ENCODE results near the gene NSD2.

NSD2 gene

DNA sequence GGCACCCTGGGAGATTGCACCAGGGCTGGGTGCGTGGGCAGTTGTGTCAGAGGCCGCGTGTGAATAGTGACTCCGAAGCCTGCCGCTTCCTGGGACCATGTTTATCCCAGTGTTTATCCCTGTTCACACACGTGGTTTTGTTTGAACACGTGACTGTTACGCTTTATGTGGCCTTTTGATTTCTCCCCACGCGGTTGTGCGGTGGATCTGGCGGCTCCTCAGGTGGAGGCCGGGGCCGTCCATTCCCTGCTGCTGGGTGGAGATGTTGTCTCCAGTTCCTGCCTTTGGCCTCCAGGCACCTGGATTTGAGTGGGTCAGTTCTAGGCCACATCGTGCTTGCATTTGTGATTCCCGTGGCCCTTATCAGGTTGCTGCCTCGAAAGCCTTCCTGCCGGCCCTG, 102.5 kb downstream of the NSD2 start:
- DNase-seq, result no peak

DNA sequence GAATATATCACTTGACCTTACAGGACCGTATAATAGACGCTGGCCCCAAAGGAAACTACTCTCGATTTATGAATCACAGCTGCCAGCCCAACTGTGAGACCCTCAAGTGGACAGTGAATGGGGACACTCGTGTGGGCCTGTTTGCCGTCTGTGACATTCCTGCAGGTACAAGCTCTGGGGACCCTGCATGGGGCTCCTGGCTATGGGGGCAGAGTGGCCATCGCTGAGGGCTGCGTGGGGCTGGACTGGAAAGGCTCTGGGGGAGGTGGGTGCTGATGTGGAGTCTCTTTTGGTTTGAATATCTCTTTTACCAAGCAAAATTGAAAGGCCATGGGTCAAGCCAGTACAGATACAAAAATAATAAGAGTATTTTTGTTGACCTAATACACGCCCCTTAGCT, 103.6 kb downstream of the NSD2 start:
- no peak for DNase-seq

DNA sequence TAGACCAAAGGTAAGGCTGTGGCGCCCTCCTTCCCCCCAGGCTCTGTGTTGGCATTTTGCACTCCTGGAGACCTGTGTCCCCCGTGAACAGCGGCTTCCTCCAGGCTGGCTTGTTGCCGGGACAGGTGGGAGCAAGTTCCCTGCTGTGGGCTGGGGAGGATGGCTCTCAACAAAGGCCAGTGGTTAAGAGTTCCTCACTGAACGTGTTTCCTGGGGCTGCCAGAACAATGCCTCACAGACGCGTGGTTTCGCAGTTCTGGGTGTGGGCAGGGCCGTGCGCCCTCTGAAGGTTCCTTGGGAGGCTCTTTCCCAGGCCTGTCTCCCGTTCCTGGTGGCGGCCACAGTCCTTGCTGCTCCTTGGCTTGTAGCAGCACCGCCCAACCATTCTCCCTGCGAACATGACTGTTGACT, 104.2 kb downstream of the NSD2 start:
- DNase-seq, result no peak

DNA sequence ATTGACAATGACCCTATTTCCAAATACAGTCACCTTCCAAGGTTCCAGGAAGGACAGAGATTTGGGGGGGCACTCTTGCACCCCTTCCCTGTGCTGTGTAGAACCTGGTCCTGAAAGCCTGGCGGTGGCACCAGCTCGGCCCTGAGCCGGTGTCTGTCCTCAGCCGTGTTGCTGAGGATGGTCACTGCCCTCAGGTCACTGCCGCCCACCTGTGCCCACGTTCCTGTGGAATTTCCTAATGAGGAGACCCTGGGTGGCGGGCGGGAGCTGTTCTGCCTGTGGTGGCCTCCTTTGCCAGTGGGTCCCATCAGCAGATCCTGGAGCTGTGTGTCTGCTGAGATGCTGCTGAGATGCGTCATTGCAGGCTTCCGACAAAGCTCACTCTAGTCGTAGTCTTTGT, 104.7 kb downstream of the NSD2 start:
- no peak for DNase-seq

DNA sequence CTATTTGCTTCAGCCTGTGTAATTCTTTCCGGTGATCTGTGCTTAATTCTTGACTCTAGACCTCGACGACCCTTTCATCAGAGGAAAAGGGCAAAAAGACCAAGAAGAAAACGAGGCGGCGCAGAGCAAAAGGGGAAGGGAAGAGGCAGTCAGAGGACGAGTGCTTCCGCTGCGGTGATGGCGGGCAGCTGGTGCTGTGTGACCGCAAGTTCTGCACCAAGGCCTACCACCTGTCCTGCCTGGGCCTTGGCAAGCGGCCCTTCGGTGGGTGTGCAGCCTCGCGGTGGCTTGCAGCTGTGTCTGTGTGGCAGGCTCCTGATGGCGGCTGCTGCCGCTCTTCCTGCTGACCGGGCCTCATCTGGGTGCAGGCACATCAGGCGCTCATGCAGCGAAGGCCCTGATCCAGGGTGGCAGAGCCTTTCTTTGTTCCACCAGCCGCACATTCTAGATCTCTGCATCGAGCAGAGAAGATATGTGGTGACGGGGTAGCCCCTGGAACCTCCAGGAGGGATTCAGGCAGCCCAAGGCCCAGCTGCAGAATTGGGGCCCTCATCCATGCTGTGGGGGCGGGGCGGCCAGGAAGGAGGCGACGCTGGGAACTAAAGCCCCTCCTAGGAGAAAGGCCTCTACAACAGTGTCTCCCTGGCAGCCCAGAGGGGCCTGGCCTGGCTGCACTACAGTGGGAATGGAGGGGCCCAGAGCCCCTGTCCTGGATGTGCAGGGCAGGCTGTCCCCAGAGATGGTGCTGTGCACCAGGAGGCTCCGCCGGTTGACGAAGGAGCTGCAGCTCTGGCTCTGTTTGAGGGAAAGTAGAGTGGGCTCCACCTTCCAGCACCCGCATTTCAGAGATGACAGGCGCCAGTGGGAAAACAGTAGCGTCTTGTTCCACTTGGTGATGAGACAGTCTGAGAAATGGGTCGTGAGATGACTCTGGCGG, 105.5 kb downstream of the NSD2 start:
- DNase-seq, result no peak

DNA sequence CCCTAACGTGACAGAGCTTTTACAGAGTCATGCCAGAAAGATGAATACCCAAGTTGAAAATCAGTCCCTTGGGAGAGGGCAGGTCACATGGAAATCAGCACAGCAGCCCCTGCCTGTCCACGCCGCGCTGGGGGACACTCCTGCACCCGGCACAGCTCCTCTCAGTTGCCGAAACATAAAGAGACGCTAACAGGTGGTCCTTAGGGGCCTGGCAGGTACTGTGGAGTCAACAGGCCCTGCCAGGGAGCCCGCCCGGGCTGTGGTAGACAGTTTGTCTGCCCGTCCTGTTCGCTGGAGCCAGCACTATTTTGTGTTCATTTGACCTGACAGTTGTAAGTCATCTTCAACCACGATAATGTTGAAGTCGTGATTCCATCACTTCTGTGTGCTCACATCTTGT, 107.0 kb downstream of the NSD2 start:
- DNase-seq, result no peak

DNA sequence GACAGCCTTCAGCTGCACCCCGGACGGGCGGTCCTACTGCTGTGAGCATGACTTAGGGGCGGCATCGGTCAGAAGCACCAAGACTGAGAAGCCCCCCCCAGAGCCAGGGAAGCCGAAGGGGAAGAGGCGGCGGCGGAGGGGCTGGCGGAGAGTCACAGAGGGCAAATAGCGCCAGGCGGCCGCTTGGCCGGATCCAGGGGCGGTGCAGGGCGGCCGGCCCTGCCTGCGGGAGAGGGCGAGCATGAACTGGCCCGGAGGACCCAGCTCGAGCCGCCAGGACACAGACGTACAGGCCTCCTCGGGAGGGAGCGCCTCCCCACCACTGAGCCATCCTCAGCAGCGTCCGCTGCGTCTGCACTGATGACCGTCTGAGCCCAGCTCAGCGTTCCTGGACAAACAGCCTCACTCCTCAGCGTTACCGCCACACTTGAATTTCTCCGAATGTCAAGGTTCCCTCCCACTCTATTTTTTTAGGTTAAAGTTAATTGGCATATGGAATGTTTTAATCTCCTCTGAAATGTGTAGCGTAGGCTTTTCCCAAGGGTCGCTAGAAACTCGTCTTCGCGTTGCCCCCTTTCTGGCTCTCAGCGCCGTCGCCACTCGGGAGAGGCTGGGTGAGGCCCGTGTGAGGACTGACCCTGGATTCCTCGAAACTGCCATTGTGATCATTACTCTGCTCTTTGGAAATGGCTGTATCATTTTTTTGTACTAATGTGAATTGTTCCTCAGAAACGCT, 107.7 kb downstream of the NSD2 start:
- no peak for DNase-seq

DNA sequence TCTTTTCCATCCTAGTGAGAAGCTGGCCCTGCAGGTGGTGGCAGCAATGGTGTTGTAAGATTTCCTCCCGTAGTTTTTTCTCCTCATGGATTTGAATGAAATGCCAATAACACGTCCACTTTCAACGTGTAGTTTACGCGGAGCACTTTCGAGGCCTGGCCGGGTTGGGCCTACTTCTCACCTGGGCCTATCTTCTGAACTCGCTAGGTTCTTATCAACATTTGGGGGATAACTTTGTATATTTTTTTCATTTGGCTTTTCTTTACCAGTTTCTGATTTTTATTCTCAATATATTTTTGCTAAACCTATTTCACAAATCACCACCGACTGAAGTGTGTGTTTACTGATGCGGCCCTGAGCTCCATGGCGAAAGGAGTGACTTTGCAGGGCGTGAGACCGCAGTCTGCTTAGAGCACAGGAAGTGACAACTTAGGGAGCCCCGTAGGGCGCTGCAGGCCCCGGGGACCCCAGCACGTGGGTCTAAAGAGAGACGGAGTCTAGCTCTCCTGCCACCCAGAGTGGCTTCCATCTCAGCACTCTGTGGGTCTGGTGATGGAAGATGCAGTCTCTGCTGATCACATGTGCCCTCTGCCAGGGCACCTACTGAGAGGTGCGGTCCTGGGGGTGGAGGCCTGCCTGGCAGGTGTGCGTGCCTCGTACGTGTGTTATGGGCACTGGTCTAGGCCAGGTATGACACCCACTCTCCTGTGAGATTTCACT, 108.4 kb downstream of the NSD2 start:
- no peak for DNase-seq

DNA sequence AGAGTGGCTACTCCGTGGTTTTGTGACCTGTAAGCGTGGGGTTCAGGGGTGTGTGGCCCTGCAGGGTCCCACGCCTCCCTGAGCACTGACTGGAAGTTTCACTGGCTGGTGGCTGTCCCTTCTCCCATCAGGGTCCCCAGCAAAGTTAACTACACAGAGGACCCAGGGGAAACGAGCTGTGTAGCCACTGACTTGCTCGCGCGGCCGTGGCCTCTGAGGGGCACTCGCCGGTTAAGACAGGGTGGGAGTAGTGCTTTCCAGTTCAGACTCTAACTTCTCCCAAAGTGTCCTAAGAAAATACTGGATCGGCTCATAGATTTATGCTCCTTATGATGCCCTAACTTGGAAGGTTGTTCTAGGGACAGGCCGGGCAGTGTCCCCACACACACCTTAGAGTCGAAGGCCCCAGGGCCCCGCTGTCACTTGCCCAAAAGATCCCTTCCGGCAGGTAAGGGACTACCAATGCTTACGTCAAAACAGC, 109.4 kb downstream of the NSD2 start:
- no peak for DNase-seq

DNA sequence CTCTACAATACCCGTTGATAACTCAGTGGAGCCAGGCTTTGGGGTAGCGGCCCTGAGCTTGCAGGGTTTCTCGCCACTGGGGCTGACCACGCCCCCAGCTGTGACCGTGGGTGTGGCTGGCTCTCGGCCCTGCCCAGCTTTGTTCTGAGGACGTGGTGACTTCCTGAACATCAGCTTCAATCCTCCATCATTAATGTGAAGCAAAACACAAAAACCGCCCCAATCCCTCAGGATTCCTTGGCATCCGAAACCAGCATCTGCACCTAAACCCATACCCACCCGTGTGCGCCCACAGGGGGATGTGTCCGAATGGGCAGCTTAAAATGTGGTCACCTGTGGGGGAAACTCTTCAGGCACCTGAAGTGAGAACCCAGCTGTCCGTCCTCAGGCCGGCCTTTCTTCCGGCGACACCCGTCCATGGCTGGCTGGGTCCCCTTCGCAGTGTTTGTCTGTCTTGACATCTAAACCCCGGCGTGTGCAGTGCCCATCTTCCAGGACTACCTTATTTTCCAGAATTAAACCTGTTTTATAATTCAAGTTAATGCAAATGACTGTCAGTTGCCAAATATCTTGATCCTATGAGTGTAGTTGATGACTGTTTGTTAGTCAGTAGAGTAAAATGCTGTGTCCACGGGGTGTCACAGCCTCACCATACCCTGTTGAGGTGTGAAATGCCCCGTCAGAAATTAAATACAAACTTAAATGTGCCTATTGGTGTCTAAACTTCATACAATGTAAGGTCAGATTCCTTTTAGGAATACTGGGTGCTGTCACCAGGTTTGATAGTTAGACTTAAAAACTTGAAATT, 110.3 kb downstream of the NSD2 start:
- no peak for DNase-seq

DNA sequence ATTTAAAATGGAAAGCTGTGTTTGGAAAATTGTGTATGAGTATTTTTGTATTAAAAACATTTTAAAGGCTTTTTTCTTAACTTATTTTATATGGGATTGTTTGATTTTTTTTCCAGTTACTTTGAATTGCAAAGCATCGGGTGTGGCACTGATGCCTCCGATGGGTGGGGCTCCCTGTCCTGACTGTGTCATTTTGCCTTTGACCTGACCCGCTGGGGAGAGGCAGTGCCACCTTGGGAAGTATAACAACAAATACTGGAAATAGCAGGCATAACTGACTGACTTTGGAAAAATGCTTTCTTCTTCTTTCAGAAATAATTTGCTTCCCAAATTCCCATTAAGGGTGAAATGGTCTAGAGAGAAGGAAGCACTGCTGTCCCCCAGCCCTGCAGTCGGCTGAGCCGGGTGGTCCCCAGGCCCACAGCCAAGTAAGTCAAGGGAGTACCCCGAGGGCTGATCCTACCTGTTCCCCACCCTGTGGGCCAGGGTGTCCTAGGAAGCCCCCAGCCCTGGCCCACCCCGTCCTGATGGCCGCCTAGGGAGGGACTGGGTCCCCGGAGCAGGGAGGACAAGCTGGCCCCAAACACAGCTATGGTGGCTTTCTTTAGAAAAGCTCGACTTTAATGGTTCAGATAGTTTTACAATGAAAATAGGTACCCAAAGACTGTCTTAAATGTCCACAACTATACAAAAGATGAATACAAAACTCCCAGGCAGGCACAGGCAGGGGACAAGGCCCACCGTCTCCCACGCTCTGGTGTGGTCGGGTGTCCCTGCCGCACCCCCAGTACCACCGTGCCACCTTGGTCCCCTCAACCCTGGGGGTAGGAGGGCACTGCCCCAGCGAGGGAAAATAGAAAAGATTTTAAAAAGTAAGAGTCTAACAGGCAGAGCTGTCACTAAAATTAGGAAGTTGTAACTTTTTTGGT, 111.2 kb downstream of the NSD2 start:
- DNase-seq, result no peak

DNA sequence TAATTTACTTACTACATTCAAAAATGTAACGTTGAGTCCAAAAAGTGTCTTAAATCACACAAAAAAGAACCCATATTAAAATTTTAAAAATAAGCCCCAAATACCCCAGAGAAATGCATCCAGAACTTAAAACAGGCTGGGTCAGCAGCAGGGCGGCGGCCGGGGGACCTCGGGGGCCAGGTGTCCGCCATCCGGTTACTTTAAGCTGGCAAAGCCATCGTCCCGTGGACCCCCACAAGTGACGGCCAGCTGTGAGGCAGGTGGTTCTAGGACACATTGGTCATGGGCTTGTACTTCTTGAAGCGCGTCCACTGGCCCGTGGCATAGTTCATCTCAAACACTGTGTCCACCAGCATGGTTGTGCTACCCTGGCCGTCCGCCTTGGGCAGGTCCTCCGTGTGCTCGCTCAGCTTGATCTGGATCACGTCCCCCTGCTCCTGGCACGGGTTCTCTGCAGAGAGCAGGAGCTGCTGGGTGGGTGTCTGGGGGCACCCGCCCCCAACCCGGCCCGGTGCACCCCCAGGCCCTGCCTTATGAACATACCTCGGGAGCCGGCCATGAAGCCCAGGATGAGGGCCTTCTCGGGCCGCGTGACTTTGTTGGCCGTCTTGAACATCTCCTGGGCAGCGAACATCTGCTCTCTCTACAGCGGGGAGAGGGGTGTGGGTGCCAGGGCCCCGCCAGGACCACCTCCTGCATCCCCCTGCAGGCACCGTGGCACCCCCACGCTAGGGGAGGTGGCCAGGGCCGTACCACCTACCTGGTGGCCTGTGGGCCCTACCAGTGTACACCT, 112.1 kb downstream of the NSD2 start:
- no peak for DNase-seq

DNA sequence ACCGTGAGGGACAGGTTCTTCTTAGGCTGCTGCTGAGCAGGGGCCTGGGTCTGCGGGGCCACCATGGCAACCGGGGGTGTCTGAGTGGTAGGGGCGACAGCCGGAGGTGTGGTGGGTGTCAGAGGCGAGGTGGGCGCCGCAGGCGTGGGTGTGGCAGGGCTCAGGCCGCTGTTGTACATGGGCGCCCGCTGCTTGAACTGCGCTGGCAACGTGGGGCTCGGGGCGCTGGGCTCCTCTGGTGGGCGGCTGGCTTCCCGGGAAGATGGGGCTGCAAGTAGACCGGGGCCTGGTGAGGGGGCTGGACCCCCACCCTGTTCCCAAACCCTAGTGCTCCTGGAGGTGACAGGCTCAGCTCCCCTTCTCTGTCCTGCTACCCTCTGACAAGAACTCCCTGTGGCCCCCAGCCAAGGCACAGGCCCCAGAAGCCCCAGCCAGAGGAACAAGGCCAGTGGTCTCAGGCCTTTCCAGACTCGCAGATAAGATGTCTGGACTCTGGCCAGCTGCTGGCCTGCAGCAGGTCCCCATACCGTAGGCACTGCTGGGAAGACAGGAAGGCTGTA, 112.7 kb downstream of the NSD2 start:
- no peak for DNase-seq

DNA sequence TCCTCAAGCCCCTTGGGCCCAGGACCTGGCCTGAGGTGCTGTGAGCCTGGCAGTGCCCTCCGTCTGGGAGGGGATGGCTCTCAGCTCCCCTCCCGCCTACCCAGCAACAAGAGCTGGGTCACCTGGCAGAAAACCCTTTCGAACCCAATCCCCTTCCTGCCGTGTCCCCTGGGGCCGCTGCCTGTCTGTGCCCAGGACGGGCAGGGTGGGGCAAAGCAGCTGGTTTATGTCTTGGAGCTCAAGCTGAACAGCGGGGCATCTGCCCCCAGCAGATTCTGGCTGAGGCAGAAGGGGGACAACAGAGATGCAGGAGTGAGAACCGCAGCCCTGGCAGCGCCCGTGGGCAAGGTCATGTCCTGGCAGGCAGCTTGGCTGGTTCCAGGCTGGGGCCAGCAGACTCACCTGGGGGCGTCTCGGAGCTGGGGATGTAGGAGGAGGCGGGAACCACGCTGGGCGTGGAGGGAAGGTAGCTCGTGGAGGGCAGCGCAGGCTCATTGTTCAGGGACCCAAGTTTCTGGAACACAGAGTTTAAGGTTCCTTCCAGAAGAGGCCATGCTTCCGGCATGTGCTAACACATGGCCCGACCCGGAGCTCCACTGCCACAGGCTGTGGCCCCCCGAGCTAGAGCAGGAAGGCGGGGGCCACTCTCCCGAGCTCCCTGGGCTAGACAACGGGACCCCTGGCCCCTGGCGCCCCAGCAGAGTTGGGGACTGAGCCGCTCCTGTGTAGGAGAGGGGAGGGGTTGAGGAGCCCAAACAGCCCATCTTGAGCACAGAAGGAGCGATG, 113.4 kb downstream of the NSD2 start:
- DNase-seq, result no peak

DNA sequence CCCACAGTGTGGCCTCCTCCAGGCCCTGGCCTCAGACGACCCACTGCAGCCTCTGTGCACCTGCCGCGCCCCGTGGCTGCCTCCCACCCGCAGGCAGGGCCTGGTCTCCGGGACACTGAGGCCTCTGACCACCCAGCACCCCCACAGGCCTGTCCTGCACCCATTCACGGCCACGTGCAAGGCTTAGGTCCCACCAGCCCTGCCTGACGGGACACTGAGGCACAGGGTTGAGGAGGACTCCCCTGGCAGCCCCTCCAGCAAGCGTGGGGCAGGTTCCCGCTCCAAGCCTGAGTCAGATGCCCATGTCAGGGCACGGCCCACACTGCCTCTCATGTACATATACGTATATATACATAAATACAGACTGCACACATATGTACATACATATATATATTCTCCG, 114.1 kb downstream of the NSD2 start:
- DNase-seq, result no peak

DNA sequence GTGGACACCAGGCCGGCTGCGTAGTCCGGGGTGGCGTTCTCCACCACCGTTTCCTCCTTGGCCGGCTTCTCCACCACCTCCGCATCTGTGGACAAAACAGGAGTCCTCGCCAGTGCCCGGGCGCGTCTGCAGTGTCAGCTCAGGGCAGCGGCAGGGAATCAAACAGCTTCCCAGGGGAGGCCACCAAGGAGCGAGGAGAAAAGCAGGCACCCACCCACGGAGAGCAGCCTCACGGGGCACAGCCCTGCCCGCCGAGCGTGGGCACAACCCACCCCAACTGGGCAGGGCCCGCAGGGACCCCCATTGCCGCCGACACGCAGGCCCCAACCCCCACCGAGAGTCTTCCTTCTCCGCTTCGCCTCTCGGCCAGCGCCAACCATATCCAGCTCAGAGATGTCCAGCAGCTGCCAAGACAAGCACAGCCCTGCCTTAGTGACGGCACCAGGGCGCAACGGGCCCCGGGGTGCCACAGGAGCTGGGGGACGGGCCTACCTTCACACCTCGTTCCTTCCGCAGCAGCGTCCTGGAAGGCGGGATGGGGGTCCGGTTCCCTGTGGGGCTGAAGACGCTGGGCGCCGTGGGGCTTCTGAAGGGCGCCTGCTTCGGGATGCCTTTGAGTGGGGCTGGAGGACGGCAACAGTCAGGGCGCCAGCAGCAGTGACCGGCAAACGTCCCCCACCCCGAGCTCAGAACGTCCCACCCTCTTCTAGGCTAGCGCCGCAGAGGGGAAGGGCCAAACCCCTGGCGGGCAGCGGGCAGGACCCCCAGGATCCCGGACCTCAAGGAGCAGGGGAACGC, 114.8 kb downstream of the NSD2 start:
- no peak for DNase-seq

DNA sequence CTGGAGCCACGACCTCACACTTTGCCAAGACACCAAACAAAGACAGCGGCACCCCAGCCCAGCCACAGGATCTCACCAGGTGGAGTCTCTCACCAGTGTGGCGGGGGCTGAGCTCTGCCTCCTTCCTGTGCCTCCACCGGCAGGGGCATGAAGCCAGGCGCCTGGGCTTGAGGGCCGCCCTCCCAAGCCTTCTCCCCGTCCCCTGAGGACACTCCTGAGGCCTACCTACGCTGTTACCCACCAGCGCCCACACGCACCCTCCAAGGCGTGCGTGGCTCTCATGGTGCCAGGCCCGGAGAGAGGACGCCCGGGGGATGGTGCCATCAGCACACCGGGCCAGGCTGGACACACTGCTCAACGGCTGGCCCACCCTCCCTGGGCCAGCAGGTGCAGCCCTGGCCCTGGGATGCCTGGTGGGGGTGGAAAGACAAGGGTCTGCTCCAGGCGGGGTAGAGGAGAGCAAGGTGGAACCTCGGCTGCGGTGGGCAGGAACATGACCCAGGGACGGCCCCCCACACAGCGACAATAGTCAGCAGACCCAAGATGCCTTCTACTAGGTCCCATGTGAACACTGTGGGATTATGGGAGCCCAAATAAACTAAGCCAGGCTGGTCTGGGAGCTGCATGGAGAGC, 115.5 kb downstream of the NSD2 start:
- DNase-seq, result no peak

DNA sequence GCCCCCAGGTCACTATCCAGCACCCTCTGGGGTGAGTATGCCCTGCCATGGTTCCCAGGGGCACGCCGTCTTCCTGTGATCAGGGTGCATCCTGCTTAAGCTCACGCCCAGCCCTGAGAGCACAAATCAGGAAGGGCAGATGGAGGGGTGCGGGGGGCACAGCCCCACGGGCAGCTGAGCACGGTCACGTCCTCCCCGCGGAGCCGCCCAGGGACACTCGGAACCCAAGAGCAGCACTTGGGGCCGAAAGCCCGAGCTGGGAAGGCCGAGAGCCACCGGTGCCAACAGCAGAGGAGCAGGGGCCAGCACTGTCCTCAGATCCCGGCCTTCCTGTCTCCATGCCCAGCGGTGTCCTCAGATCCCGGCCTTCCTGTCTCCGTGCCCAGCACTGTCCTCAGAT, 116.1 kb downstream of the NSD2 start:
- no peak for DNase-seq
